Panc1 (cell line): ENCODE measurements around the gene ANKRD40. TPM values are rescaled to one million over a fixed set of nuclear protein-coding genes. Genes with fewer than 3 reads are reported as not detected.

Experiments used
- ATAC-seq: fragments of 200-7000 bp; cut with Tn5 transposase; 2 replicates; pipeline ENCODE4 v1.9.1; 2020; ENCODE audit warnings: mild to moderate bottlenecking, moderate library complexity
- BruUV-seq: library from RNA; stranded (reverse); fragments of 400-500 nt; replicated peaks from 2 replicates; lab custom pipeline; 2021; lab: Mats Ljungman, UMichigan
- CTCF ChIA-PET: fragments of 300-600 bp; sonication (Branson Sonifier 250); formaldehyde crosslinking; loops from one replicate; lab custom pipeline; 2022; ENCODE audit warnings: antibody characterized with exemption; lab: Charles Lee
- POLR2A ChIA-PET: fragments of 300-600 bp; sonication (Branson Sonifier 250); formaldehyde crosslinking; loops from one replicate; lab custom pipeline; 2022; ENCODE audit warnings: antibody characterized with exemption; lab: Charles Lee
- DNase-seq: peaks from one replicate; pipeline ENCODE4 v3.0.0-alpha.2; 2010; ENCODE audit warnings: low read depth, low spot score
- H3K27ac ChIP-seq: 2 replicates; pipeline ENCODE4 v1.5.1; 2011; ENCODE audit warnings: mild to moderate bottlenecking, low read length, inconsistent platforms
- H3K27me3 ChIP-seq: fragments of 200-500 bp; sonication (Bioruptor generic); 2 replicates; pipeline ENCODE4 v1.6.0; 2014; ENCODE audit warnings: low read length, inconsistent platforms; ENCODE audit not compliant: control insufficient read depth, insufficient read depth
- H3K36me3 ChIP-seq: fragments of 200-500 bp; sonication (Bioruptor generic); 2 replicates; pipeline ENCODE4 v1.5.1; 2014; ENCODE audit warnings: inconsistent platforms, mild to moderate bottlenecking, low read length, moderate library complexity; ENCODE audit not compliant: control insufficient read depth, insufficient read depth
- H3K4me1 ChIP-seq: 2 replicates; pipeline ENCODE4 v1.5.1; 2011; ENCODE audit warnings: inconsistent platforms, mild to moderate bottlenecking, low read length, moderate library complexity; ENCODE audit not compliant: control insufficient read depth, insufficient read depth
- H3K4me3 ChIP-seq, 2 experiments: 2 replicates each; pipeline ENCODE4 v1.5.1; 2011 to 2012; ENCODE audit warnings: low read depth in 2 of 2, low read length in 2 of 2, mild to moderate bottlenecking in 2 of 2, inconsistent platforms in 1 of 2, moderate library complexity in 1 of 2
- H3K9me3 ChIP-seq: fragments of 200-500 bp; sonication (Bioruptor generic); 2 replicates; pipeline ENCODE4 v1.5.1; 2014; ENCODE audit warnings: low read depth, mild to moderate bottlenecking, inconsistent platforms, low read length, moderate library complexity; ENCODE audit not compliant: control insufficient read depth, insufficient read depth
- CTCF ChIP-seq: fragments of 450-650 bp; IDR thresholded peaks from 2 replicates; pipeline ENCODE4 v1.5.1; 2017; ENCODE audit warnings: mild to moderate bottlenecking
- POLR2AphosphoS5 ChIP-seq: IDR thresholded peaks from 2 replicates; pipeline ENCODE4 v1.6.1; 2012; ENCODE audit warnings: mild to moderate bottlenecking, low read depth, low read length, moderate library complexity
- REST ChIP-seq, 2 experiments: IDR thresholded peaks; 2 replicates each; pipeline ENCODE4 v1.6.1; 2011 to 2012; ENCODE audit warnings: low read depth in 2 of 2, control low read depth in 1 of 2, low read length in 1 of 2, mild to moderate bottlenecking in 1 of 2, moderate library complexity in 1 of 2; ENCODE audit not compliant: insufficient read depth in 1 of 2
- SIN3A ChIP-seq: IDR thresholded peaks from 2 replicates; pipeline ENCODE4 v1.6.1; 2012; ENCODE audit warnings: low read depth, mild to moderate bottlenecking, low read length, moderate library complexity, borderline replicate concordance; ENCODE audit not compliant: insufficient read depth
- TCF7L2 ChIP-seq: IDR thresholded peaks from 2 replicates; pipeline ENCODE4 v1.6.1; 2011; ENCODE audit warnings: mild to moderate bottlenecking, low read depth, low read length, inconsistent platforms
- in situ Hi-C: cut with HindIII; loops from 2 replicates; pipeline ENCODE4 v1.10.0; 2016; ENCODE audit warnings: low sequenced_read_pairs, low pct_unique_long_range_greater_than_20kb
- intact Hi-C: fragments of 100-400 bp; cut with micrococcal nuclease; formaldehyde crosslinking; loops from one replicate; pipeline ENCODE4 v1.10.0; 2022; ENCODE audit not compliant: unreplicated experiment
- total RNA-seq: library from RNA; stranded (reverse); gene quantifications from one replicate; pipeline ENCODE4 v1.2.1, GENCODE V29; 2021; ENCODE audit not compliant: unreplicated experiment

ANKRD40 gene
- total RNA-seq, 1 experiment from 2014 or later: 57.2 TPM

DNA sequence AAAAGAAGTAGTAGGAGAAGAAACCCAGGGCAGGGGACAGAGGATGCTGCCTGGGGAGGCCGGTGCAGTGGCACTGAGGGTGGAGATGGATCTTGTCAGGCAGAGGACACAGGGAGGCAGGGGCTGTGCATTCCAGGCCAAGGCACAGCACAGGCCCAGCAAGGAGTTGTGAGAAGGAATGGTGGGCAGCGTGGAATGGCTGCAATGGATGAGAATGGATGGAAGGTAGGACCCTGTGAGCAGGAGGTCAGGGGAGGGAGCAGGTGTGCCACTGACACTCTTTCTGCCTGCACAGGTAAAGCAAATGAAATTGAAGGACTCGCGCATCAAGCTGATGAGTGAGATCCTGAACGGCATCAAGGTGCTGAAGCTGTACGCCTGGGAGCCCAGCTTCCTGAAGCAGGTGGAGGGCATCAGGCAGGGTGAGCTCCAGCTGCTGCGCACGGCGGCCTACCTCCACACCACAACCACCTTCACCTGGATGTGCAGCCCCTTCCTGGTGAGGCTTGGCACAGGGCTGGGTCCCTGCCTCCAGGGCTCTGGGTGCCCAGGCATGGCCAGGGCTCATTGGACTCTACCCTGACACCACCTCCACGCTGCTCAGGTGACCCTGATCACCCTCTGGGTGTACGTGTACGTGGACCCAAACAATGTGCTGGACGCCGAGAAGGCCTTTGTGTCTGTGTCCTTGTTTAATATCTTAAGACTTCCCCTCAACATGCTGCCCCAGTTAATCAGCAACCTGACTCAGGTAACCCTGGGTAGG, 40.3 kb downstream of the ANKRD40 start:
- in situ Hi-C loops: no loop called here
- ChIA-PET POLR2A (no interaction called here), CTCF (interaction anchor here (0.7 kb wide), 1 partner anchor 113 kb away, joined by 3 read pairs; no protein-coding TSS in a partner anchor)
- no TSS peak for BruUV-seq
- Histone ChIP-seq H3K36me3 (no peaks in the 10 kb centered on the region), H3K27me3 (no peaks in the 10 kb centered on the region), H3K9me3 (no peaks in the 10 kb centered on the region), H3K27ac (peak overlapping the region; percentile 57), H3K4me3 (no peak overlapping the region), H3K4me1 (peaks cover 27% of the 10 kb centered on the region)
- TF ChIP-seq POLR2AphosphoS5 (peak; percentile 34), SIN3A (no peak)
- no peak for DNase-seq
- peak; percentile 13; the same call in 1 of the 2 replicates for ATAC-seq
- intact Hi-C loops: no loop called here

GRCh38 chr17:50666316-50666715, 41.4 kb downstream of the ANKRD40 start:
- H3K4me1 ChIP-seq: peaks cover 38% of the 10 kb centered on the region
- ATAC-seq: no peak
- intact Hi-C loops: no loop called here
- peak overlapping the region; percentile 3; the same call in 1 of the 2 replicates for H3K27ac ChIP-seq
- H3K4me3 ChIP-seq: no peak overlapping the region
- H3K36me3 ChIP-seq: no peaks in the 10 kb centered on the region
- no peaks in the 10 kb centered on the region for H3K27me3 ChIP-seq
- ChIA-PET POLR2A (no interaction called here), CTCF (no interaction called here)
- no peaks in the 10 kb centered on the region for H3K9me3 ChIP-seq
- no peak for DNase-seq
- in situ Hi-C loops: no loop called here
- no TSS peak for BruUV-seq
- TF ChIP-seq CTCF: no peak
- TF ChIP-seq POLR2AphosphoS5: no peak
- no peak for TF ChIP-seq SIN3A
- no peak for TF ChIP-seq REST (IDR thresholded peaks at IDR 0.05; ENCODE audit: insufficient read depth in 1 of 2, low read depth in 2 of 2, low read length in 1 of 2)
- TF ChIP-seq TCF7L2: no peak

- Histone ChIP-seq H3K27ac (no peak overlapping the region), H3K4me3 (no peak overlapping the region), H3K4me1 (peaks cover 43% of the 10 kb centered on the region), H3K36me3 (no peaks in the 10 kb centered on the region), H3K9me3 (no peaks in the 10 kb centered on the region), H3K27me3 (no peaks in the 10 kb centered on the region)
- no TSS peak for BruUV-seq
- DNase-seq (no peak), ATAC-seq (no peak)
- POLR2A ChIA-PET: no interaction called here
- in situ Hi-C loops (no loop called here), intact Hi-C loops (no loop called here)
- TF ChIP-seq TCF7L2 (no peak), CTCF (no peak), REST (IDR thresholded peaks at IDR 0.05; ENCODE audit: insufficient read depth in 1 of 2, low read depth in 2 of 2, low read length in 1 of 2) (no peak), POLR2AphosphoS5 (no peak), SIN3A (no peak)
- CTCF ChIA-PET: no interaction called here
Measured at GRCh38 chr17:50665838-50666237, 41.9 kb downstream of the ANKRD40 start.
